ENCODE measurements around the gene FOXF2.

Gene FOXF2

GRCh38 chr6:1422290-1422689, 32.9 kb downstream of the FOXF2 start:
- TF ChIP-seq CTCF (conservative IDR thresholded peaks at IDR 0.05; ENCODE audit: low read depth, low read length), result no peak
- DNase-seq (ENCODE audit: low read depth), result no peak
- no peak overlapping the region for H3K4me3 ChIP-seq (ENCODE audit: low read depth, low read length)

GRCh38 chr6:1423578-1423977, 34.2 kb downstream of the FOXF2 start:
- no peak for DNase-seq (ENCODE audit: low read depth)
- H3K4me3 ChIP-seq (ENCODE audit: low read depth, low read length), result no peak overlapping the region
- TF ChIP-seq CTCF (conservative IDR thresholded peaks at IDR 0.05; ENCODE audit: low read depth, low read length), result no peak

GRCh38 chr6:1424306-1424927, 35.0 kb downstream of the FOXF2 start:
- peak; percentile 85 for DNase-seq (ENCODE audit: low read depth)
- H3K4me3 ChIP-seq (ENCODE audit: low read depth, low read length), result no peak overlapping the region

GRCh38 chr6:1426416-1426815, 37.0 kb downstream of the FOXF2 start:
- no peak for TF ChIP-seq CTCF (conservative IDR thresholded peaks at IDR 0.05; ENCODE audit: low read depth, low read length)
- DNase-seq (ENCODE audit: low read depth), result no peak
- H3K4me3 ChIP-seq (ENCODE audit: low read depth, low read length), result no peak overlapping the region

More at GRCh38 chr6:1424306-1424927, 35.0 kb downstream of the FOXF2 start:
- TF ChIP-seq CTCF (conservative IDR thresholded peaks at IDR 0.05; ENCODE audit: low read depth, low read length), result peak; percentile 89

- H3K4me3 ChIP-seq (ENCODE audit: low read depth, low read length), result no peak overlapping the region
- peak; percentile 16 for DNase-seq (ENCODE audit: low read depth)
- TF ChIP-seq CTCF (conservative IDR thresholded peaks at IDR 0.05; ENCODE audit: low read depth, low read length), result no peak
Observed at GRCh38 chr6:1435806-1436205, 46.4 kb downstream of the FOXF2 start.

- peak; percentile 85 for TF ChIP-seq CTCF (conservative IDR thresholded peaks at IDR 0.05; ENCODE audit: low read depth, low read length)
- DNase-seq (ENCODE audit: low read depth), result peak; percentile 86
- H3K4me3 ChIP-seq (ENCODE audit: low read depth, low read length), result no peak overlapping the region
Observed at GRCh38 chr6:1436334-1437306, 47.2 kb downstream of the FOXF2 start.

All from choroid plexus epithelial cell (primary cell).